Urinary bladder (tissue), 4 donors: Measurements from ENCODE around the gene ZNF280A. TPM values are rescaled to one million over a fixed set of nuclear protein-coding genes. Genes with fewer than 3 reads are reported as not detected.

Experiments
- DNase-seq: peaks from one replicate; pipeline ENCODE4 v3.0.0-alpha.2; 2015; ENCODE audit errors: extremely low spot score
- H3K27ac ChIP-seq: one replicate; pipeline ENCODE4 v1.5.1; 2013; ENCODE audit warnings: low read depth, mild to moderate bottlenecking, moderate library complexity
- H3K36me3 ChIP-seq: one replicate; pipeline ENCODE4 v1.6.1; 2013; ENCODE audit warnings: mild to moderate bottlenecking, moderate library complexity; ENCODE audit not compliant: insufficient read depth
- H3K4me1 ChIP-seq: one replicate; pipeline ENCODE4 v1.6.1; 2013; ENCODE audit warnings: mild to moderate bottlenecking, moderate library complexity; ENCODE audit not compliant: insufficient read depth
- H3K4me3 ChIP-seq: one replicate; pipeline ENCODE4 v1.5.1; 2013; ENCODE audit warnings: low read depth, low read length
- WGBS: extraction: QIAGEN DNeasy Blood & Tissue Kit; methylation state at CpG from one replicate; pipeline ENCODE4 v1.1.7; 2013; 5-methylcytosine and 5-hydroxymethylcytosine counted together
- polyA plus RNA-seq: library from polyadenylated mRNA; stranded (reverse); fragments of 200-250 nt; gene quantifications from one replicate; pipeline ENCODE4 v1.2.3, GENCODE V29; 2013
- total RNA-seq: library from RNA; depleted of rRNA; stranded (reverse); fragments of >200 nt; gene quantifications from one replicate; pipeline ENCODE4 v1.2.3, GENCODE V29; 2014
- donor health status: healthy with polysubstance abuse.
- donor health status: healthy.

Gene ZNF280A
- total and polyA plus RNA-seq, 2 donors: not detected

GRCh38 chr22:22550789-22551434 lies 30.8 kb upstream of the ZNF280A start:
- no peaks in the 10 kb centered on the region for H3K4me1 ChIP-seq
- no peak overlapping the region for H3K27ac ChIP-seq
- no peak overlapping the region for H3K4me3 ChIP-seq
- no peak for DNase-seq
- no peaks in the 10 kb centered on the region for H3K36me3 ChIP-seq
- 80% methylated on average over 8 of the region's 8 CpGs for WGBS

DNA sequence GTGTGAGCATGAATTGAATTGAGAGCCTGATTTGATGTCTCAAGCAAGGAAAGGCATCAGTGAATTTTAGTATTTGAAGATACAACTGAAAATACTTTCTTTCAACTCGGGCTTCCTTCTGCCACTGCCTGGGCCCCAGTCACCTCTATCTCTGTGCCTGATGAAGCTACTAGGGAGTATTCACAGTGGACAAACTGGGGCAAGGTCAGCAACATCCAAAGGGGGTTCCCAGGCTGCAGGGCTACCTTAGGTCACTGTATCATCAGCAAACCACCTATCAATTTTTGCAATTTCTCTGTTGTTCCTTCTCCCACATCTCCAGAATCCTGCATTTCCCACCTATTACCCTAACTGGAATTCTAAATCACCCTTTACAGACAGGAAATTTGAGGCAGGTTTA lies 28.8 kb upstream of the ZNF280A start:
- Histone ChIP-seq H3K36me3 (no peaks in the 10 kb centered on the region), H3K4me1 (no peaks in the 10 kb centered on the region), H3K27ac (no peak overlapping the region), H3K4me3 (no peak overlapping the region)
- no peak for DNase-seq
- 60% methylated on average over 1 of the region's 1 CpG for WGBS

- WGBS: 64% methylated on average over 9 of the region's 9 CpGs
These were observed 28.2 kb upstream of the ZNF280A start for GRCh38 chr22:22548317-22548716.

DNA sequence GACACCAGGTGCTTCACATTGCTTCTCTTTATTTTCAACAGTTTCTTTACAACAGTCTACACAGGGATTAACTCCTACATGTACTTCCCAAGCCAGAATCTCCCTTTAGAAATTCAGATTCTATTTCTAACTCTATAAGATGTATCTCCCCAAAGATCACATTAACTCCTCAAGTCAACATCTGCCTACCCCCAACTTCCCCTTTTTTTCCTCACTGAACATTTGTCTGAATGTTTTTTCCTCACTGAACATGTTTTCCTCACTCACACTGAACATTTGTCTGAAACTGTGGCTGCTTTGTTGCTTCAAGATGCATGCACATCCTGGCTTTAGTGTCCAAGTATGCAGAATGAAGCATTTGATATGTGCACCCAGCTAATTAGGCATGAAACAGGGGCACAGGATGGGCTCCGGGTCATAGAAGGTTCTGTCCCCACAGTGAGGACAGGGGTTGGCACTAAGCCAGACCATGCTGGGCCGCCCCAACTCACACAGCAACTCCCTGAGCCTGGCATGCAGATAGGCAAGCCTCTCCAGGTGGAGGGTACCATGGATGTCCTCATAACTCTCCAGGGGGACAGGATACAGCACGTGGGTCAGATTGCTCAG lies 27.7 kb upstream of the ZNF280A start:
- 37% methylated on average over 3 of the region's 3 CpGs for WGBS
- no peaks in the 10 kb centered on the region for H3K36me3 ChIP-seq

More at GRCh38 chr22:22548317-22548716, 28.2 kb upstream of the ZNF280A start:
- H3K36me3 ChIP-seq: no peaks in the 10 kb centered on the region
- no peak overlapping the region for H3K27ac ChIP-seq
- H3K4me3 ChIP-seq: no peak overlapping the region
- no peaks in the 10 kb centered on the region for H3K4me1 ChIP-seq
- DNase-seq: no peak

DNA sequence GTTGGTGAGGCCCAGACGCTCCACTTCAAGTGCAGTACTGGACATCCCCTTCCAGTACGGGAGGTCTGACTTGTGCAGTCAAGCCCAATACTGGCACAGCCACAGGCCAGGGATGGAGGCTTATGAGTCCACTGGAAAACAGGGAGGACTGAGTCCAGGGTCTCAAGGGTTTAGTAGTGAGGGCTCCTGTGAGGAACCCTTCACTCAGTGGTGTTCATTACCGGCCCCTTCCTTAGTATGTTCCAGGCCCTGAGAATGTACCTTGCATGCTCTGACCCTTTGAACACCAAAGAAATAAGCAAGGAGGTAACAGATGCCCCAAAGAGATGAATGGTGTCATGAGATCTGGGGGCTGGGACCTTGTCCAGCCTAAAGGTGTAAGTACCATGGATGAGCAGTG lies 27.2 kb upstream of the ZNF280A start:
- WGBS: 79% methylated on average over 3 of the region's 3 CpGs

More for the DNA sequence above, 27.7 kb upstream of the ZNF280A start:
- Histone ChIP-seq H3K4me1 (no peaks in the 10 kb centered on the region), H3K27ac (no peak overlapping the region), H3K4me3 (no peak overlapping the region)
- DNase-seq: no peak

DNA sequence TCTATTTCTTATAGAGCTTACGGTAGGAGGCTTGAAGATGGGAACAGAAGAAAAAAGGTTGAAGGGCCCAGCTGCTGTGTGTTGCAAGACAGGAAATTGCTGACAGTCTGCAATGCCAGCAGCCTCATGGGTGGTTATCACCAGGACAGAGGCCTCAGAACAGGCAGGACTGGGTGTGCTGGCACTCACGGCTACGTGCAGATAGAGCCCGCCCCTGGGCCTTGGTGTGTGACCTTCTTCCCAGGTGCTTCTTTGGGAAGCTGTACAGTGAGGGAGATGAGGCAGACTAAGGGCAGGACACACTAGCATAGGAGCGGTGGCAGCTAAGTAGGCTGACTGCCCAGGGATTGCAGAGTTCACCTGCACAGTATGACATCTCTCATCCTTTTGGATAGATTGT lies 26.4 kb upstream of the ZNF280A start:
- WGBS: 36% methylated on average over 5 of the region's 5 CpGs
- H3K27ac ChIP-seq: no peak overlapping the region
- H3K4me1 ChIP-seq: no peaks in the 10 kb centered on the region
- no peak overlapping the region for H3K4me3 ChIP-seq
- DNase-seq: no peak
- H3K36me3 ChIP-seq: no peaks in the 10 kb centered on the region

More for the DNA sequence above, 27.2 kb upstream of the ZNF280A start:
- no peak for DNase-seq
- no peak overlapping the region for H3K27ac ChIP-seq
- no peak overlapping the region for H3K4me3 ChIP-seq
- no peaks in the 10 kb centered on the region for H3K36me3 ChIP-seq
- no peaks in the 10 kb centered on the region for H3K4me1 ChIP-seq

- DNase-seq: no peak
- Histone ChIP-seq H3K36me3 (no peaks in the 10 kb centered on the region), H3K4me3 (no peak overlapping the region), H3K4me1 (no peaks in the 10 kb centered on the region), H3K27ac (no peak overlapping the region)
- 91% methylated on average over 2 of the region's 2 CpGs for WGBS
These were observed 25.0 kb upstream of the ZNF280A start for GRCh38 chr22:22545084-22545483.

DNA sequence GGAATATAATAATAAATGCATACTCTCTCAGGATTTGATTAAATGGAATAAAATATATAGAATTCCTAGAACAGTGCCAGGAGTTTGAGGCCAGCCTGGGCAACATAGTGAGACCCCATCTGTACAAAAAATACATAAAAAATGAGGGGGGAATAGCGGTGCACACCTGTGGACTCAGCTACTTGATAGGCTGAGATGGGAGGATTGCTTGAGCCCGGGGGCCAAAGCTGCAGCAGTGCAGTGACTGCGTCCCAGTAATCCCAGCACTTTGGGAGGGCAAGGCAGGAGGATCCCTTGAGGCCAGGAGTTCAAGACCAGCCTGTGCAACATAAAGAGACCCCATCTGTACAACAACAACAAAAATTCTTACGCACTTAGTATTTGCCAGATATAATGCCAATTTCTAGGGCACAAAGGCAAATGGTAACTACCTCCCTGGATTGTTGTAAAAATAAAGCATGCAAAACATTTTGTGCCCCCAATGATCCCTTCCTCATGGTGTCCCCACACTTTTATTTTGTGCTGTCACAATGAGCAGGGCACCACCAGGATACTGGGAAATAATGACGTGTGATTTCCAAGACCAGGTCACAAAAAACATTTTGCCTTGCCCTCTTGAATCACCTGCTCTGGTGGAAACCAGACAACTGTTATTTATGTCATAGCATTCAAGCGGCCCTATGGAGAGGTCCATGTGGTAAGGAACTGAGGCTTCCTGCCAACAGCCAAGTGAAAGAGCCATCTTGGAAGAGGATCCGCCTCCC lies 18.3 kb upstream of the ZNF280A start:
- Histone ChIP-seq H3K36me3 (no peaks in the 10 kb centered on the region), H3K4me3 (no peak overlapping the region), H3K27ac (no peak overlapping the region), H3K4me1 (no peaks in the 10 kb centered on the region)
- DNase-seq: no peak
- WGBS: 81% methylated on average over 7 of the region's 7 CpGs

DNA sequence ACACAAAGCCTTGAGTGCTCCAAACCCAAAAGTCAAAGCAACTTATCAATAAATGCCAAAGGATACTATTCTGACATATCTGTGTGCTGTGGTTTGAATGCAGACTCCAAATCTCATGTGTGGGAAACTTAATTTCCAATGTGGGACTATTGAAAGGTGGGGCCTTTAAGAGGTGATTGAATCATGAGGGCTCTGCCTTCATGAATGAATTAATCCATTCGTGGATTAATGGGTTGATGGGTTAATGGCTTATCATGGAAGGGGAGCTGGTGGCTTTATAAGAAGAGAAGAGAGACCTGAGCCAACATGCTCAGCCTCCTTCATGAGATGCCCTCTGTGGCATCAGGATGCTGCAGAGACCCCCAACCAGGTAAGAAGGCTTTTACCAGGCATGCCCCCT lies 16.8 kb upstream of the ZNF280A start:
- H3K4me1 ChIP-seq: no peaks in the 10 kb centered on the region
- WGBS: 37% methylated on average over 1 of the region's 1 CpG
- no peaks in the 10 kb centered on the region for H3K36me3 ChIP-seq

GRCh38 chr22:22536515-22536914 lies 16.4 kb upstream of the ZNF280A start:
- Histone ChIP-seq H3K4me1 (no peaks in the 10 kb centered on the region), H3K27ac (no peak overlapping the region), H3K36me3 (no peaks in the 10 kb centered on the region), H3K4me3 (no peak overlapping the region)
- 67% methylated on average over 6 of the region's 6 CpGs for WGBS
- DNase-seq: no peak

More for the DNA sequence above, 16.8 kb upstream of the ZNF280A start:
- H3K4me3 ChIP-seq: no peak overlapping the region
- DNase-seq: no peak
- no peak overlapping the region for H3K27ac ChIP-seq

GRCh38 chr22:22535662-22536061 lies 15.6 kb upstream of the ZNF280A start:
- Histone ChIP-seq H3K4me1 (no peaks in the 10 kb centered on the region), H3K36me3 (no peaks in the 10 kb centered on the region), H3K4me3 (no peak overlapping the region), H3K27ac (no peak overlapping the region)
- WGBS: 72% methylated on average over 3 of the region's 3 CpGs
- DNase-seq: no peak

GRCh38 chr22:22534604-22535415 lies 14.7 kb upstream of the ZNF280A start:
- Histone ChIP-seq H3K36me3 (no peaks in the 10 kb centered on the region), H3K27ac (no peak overlapping the region), H3K4me3 (no peak overlapping the region), H3K4me1 (no peaks in the 10 kb centered on the region)
- DNase-seq: no peak
- 78% methylated on average over 9 of the region's 9 CpGs for WGBS

GRCh38 chr22:22533863-22534262 lies 13.8 kb upstream of the ZNF280A start:
- no peak overlapping the region for H3K27ac ChIP-seq
- no peaks in the 10 kb centered on the region for H3K36me3 ChIP-seq
- no peak for DNase-seq
- no peaks in the 10 kb centered on the region for H3K4me1 ChIP-seq
- WGBS: 66% methylated on average over 5 of the region's 5 CpGs
- no peak overlapping the region for H3K4me3 ChIP-seq
